ENCODE measurements around the gene LRRC1. TPM values are rescaled to one million over a fixed set of nuclear protein-coding genes. Genes with fewer than 3 reads are reported as not detected.

Gene LRRC1
- total RNA-seq, 4 donors from 2014 or later: 39.0 to 62.5 (median 52.2) TPM

DNA sequence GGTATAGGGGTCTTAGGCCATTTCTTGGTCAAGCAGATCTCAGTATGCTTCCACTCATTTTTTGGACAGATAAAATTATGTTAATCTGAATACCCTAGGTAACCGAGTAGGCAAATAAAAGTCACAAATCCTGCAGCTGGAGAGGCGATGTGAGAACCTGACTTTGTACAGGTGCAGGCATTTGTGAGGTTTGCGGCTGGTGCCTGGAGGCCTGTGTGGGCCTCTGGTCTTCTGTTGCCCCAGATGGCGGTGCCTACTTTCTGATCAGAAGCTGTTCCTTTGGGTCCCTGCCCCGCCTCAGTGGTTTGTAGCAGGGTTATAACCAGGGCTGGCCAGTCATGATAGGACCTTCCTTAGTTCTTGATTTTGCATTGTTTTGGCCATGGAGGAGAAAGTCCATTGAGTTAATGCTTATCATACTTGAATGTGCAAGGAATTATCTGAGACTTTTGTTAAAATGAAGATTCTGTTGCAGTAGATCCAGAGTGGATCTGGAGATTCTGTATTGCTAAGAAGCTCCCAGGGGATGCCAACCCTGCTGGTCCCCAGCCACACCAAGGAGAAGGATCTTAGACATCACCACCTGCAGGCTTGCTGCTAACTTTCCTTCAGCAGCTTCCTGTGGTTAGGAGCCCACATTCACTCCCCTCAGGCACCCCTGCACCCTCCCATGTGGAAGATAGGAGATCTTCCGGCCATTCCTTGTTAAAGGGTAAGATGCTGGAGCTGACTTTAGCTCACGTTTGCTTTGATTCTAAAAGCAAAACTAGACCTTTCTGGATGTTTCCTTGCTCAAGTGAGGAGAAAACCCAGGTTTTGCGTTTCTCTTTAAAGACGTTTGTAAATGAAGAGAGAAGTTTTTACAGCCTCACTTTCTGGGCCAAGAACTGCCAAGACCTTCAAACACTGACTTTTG is 50.7 kb downstream of the LRRC1 start:
- TF ChIP-seq POLR2A (IDR thresholded peaks at IDR 0.05): no peak
- TF ChIP-seq, protein P1, sequence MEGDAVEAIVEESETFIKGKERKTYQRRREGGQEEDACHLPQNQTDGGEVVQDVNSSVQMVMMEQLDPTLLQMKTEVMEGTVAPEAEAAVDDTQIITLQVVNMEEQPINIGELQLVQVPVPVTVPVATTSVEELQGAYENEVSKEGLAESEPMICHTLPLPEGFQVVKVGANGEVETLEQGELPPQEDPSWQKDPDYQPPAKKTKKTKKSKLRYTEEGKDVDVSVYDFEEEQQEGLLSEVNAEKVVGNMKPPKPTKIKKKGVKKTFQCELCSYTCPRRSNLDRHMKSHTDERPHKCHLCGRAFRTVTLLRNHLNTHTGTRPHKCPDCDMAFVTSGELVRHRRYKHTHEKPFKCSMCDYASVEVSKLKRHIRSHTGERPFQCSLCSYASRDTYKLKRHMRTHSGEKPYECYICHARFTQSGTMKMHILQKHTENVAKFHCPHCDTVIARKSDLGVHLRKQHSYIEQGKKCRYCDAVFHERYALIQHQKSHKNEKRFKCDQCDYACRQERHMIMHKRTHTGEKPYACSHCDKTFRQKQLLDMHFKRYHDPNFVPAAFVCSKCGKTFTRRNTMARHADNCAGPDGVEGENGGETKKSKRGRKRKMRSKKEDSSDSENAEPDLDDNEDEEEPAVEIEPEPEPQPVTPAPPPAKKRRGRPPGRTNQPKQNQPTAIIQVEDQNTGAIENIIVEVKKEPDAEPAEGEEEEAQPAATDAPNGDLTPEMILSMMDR (IDR thresholded peaks at IDR 0.05): no peak
- DNase-seq (ENCODE audit: low spot score in 2 of 2): no peak
- no peak overlapping the region for H3K4me3 ChIP-seq (ENCODE audit: low read depth, poor library complexity, severe bottlenecking)
- WGBS, 2 donors: 94 to 95% methylated on average over 9 of the region's 9 CpGs
- intact Hi-C loops (cut with DNase I; ENCODE audit: low total_unique reads): no loop called here

DNA sequence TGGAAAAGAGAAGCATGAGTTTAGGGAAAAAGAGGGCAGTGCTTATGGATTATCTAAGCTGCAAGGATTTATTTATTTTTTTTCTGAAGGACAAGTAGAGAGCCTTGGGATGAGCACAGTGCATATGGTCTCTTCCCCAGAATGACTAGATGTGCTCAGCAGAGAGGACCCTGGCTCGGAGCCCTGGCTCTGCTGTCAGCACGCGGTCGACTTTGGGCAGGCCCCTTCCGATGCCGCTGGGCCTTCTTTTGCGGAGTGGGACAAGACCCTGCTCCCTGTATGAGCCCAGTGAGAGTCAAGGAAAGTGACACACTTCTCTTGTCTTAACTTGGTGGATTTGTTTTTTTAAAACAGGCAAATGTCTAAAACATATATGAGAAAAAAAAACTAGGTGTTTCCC is 51.4 kb downstream of the LRRC1 start:
- intact Hi-C loops (cut with DNase I; ENCODE audit: low total_unique reads): no loop called here
- no peak for TF ChIP-seq POLR2A (IDR thresholded peaks at IDR 0.05)
- 92 to 97% methylated on average over 7 of the region's 7 CpGs for WGBS, 2 donors
- no peak for DNase-seq (ENCODE audit: low spot score in 2 of 2)
- no peak overlapping the region for H3K4me3 ChIP-seq (ENCODE audit: low read depth, poor library complexity, severe bottlenecking)

DNA sequence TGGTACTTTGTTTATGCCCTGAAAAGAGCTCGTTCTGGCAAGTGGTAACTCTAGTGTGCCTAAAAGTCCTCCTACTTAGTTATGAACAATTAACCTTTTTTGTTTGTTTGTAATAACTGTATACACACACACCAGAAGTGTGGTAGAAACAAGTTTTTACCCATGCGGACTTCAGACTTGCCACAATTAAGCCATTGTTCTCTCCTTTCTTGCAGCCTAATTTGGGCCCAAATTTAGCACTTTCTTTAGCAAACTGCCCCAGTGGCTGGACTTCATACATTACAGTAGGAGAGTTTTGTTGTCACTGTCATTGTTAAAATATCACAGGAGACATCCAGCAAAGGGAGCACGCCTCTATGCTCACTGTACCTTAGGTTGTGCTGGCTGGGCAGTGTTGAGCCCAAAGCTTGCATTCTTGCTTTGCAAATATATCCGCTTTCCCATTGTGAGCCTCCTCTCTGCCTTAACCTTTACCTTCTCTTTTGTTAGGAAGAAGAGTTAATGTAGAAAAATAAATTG is 53.0 kb downstream of the LRRC1 start:
- TF ChIP-seq, protein P1 (IDR thresholded peaks at IDR 0.05): no peak
- TF ChIP-seq POLR2A (IDR thresholded peaks at IDR 0.05): no peak
- no peak overlapping the region for H3K4me3 ChIP-seq (ENCODE audit: low read depth, poor library complexity, severe bottlenecking)
- DNase-seq (ENCODE audit: low spot score in 2 of 2): no peak
- 69 to 77% methylated on average over 4 of the region's 4 CpGs for WGBS, 2 donors
- intact Hi-C loops (cut with DNase I; ENCODE audit: low total_unique reads): no loop called here

DNA sequence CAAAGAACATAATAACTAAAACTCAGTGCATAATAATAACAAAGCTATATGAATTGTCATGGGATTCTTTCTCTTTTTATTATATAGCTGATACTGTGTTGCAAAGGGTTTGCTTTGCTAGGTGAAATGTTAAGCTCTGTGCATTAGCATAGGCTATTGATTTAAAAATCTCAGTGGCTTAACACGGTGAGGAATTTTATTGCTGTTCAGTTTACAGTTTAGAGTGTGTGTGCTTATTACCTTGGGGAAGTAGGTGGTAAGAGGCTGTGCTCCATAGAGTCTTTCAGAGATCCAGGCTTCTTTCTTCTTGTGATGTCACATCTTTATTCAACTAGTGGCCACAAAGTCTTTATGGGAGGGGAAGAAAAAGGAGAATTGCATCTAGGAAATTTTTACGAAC is 55.7 kb downstream of the LRRC1 start:
- TF ChIP-seq, protein P1 (IDR thresholded peaks at IDR 0.05): no peak
- no peak for TF ChIP-seq POLR2A (IDR thresholded peaks at IDR 0.05)
- 82 to 95% methylated on average over 2 of the region's 2 CpGs for WGBS, 2 donors
- no peak for DNase-seq (ENCODE audit: low spot score in 2 of 2)
- intact Hi-C loops (cut with DNase I; ENCODE audit: low total_unique reads): no loop called here
- no peak overlapping the region for H3K4me3 ChIP-seq (ENCODE audit: low read depth, poor library complexity, severe bottlenecking)

DNA sequence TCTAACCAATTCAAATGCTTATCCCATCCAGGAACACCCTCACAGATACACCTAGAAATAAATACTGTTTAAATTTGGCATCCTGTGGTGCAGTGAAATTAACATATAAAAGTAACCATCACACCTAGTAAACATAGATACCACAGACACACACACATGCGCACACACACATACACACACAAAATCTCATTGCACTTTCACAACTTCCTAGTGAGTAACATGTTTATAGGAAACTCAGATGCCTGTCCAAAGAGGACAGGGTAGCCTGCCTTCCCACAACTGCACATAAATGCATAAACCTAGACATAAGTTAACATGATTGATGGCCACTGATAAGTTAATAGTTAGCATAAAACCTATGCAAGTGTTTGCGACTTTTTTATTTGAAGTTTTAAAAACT is 56.8 kb downstream of the LRRC1 start:
- H3K4me3 ChIP-seq (ENCODE audit: low read depth, poor library complexity, severe bottlenecking): no peak overlapping the region
- TF ChIP-seq, protein P1 (IDR thresholded peaks at IDR 0.05): no peak
- no peak for TF ChIP-seq POLR2A (IDR thresholded peaks at IDR 0.05)
- intact Hi-C loops (cut with DNase I; ENCODE audit: low total_unique reads): no loop called here
- WGBS, 2 donors: 96 to 97% methylated on average over 2 of the region's 2 CpGs
- no peak for DNase-seq (ENCODE audit: low spot score in 2 of 2)

DNA sequence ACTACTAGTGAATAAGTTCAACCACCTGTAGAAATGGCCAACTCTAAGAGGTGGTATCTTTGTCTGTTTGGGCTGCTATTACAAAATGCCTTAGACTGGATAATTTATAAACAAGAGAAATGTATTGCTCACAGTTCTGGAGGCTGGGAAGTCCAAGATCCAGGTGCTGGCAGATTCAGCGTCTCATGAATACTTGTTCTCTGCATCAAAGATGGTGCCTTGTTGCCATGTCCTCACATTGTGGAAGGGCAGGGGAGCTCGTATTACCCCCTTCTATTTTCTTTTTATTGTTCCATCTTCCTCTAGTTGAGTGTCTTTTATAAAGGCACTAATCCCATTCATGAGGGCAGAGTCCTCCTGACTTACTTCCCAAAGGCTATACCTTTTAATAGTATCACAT is 58.0 kb downstream of the LRRC1 start:
- intact Hi-C loops (cut with DNase I; ENCODE audit: low total_unique reads): no loop called here
- TF ChIP-seq, protein P1 (IDR thresholded peaks at IDR 0.05): no peak
- no peak for TF ChIP-seq POLR2A (IDR thresholded peaks at IDR 0.05)
- WGBS, 2 donors: 97% methylated on average over 2 of the region's 2 CpGs
- DNase-seq (ENCODE audit: low spot score in 2 of 2): no peak
- H3K4me3 ChIP-seq (ENCODE audit: low read depth, poor library complexity, severe bottlenecking): no peak overlapping the region
